Mesenchymal stem cell (in vitro differentiated cells and primary cell): Measurements from ENCODE around the gene WDFY3.

Source experiments
- DNase-seq: peaks from one replicate; pipeline ENCODE4 v3.0.0-alpha.2; 2013
- H2AFZ ChIP-seq: one replicate; pipeline ENCODE4 v1.6.1; 2013; ENCODE audit warnings: low read depth, mild to moderate bottlenecking, control low read depth, inconsistent platforms, low read length, moderate library complexity
- H2AK5ac ChIP-seq: 2 replicates; pipeline ENCODE4 v1.6.1; 2013; ENCODE audit warnings: low read length, moderate library complexity, mild to moderate bottlenecking, inconsistent platforms; ENCODE audit not compliant: severe bottlenecking
- H2BK120ac ChIP-seq: one replicate; pipeline ENCODE4 v1.6.1; 2013; ENCODE audit warnings: low read depth, mild to moderate bottlenecking, inconsistent platforms, low read length, moderate library complexity
- H2BK12ac ChIP-seq, 2 experiments: one replicate each; pipeline ENCODE4 v1.6.1; 2013; ENCODE audit warnings: inconsistent platforms in 2 of 2, low read length in 2 of 2, mild to moderate bottlenecking in 2 of 2, moderate library complexity in 2 of 2, control low read depth in 1 of 2
- H2BK15ac ChIP-seq: one replicate; pipeline ENCODE4 v1.6.1; 2013; ENCODE audit warnings: mild to moderate bottlenecking, low read depth, inconsistent platforms; ENCODE audit not compliant: poor library complexity, severe bottlenecking
- H2BK5ac ChIP-seq: 2 replicates; pipeline ENCODE4 v1.6.1; 2013; ENCODE audit warnings: low read depth, mild to moderate bottlenecking, low read length, control low read depth, inconsistent platforms; ENCODE audit not compliant: poor library complexity, severe bottlenecking
- H3K14ac ChIP-seq, 2 experiments: one replicate each; pipeline ENCODE4 v1.6.1; 2013; ENCODE audit warnings: inconsistent platforms in 2 of 2, low read length in 2 of 2, control low read depth in 1 of 2, mild to moderate bottlenecking in 1 of 2, moderate library complexity in 1 of 2
- H3K18ac ChIP-seq, 2 experiments: one replicate each; pipeline ENCODE4 v1.6.1; 2013; ENCODE audit warnings: inconsistent platforms in 2 of 2, low read length in 2 of 2, control low read depth in 1 of 2, low read depth in 1 of 2, mild to moderate bottlenecking in 1 of 2
- H3K23ac ChIP-seq, 2 experiments: one replicate each; pipeline ENCODE4 v1.6.1; 2013; ENCODE audit warnings: inconsistent platforms in 2 of 2, low read length in 2 of 2, mild to moderate bottlenecking in 2 of 2, moderate library complexity in 2 of 2, control low read depth in 1 of 2
- H3K27ac ChIP-seq: 2 replicates; pipeline ENCODE4 v1.5.1; 2013; ENCODE audit warnings: mild to moderate bottlenecking, moderate library complexity, low read length, control low read depth, inconsistent platforms; ENCODE audit not compliant: poor library complexity, severe bottlenecking
- H3K27me3 ChIP-seq, 2 experiments: 2 replicates each; pipeline versions ENCODE4 v1.6.1 to v1.7.0; 2013; ENCODE audit warnings: low read length in 2 of 2, mild to moderate bottlenecking in 2 of 2, moderate library complexity in 2 of 2, control low read depth in 1 of 2, inconsistent platforms in 1 of 2; ENCODE audit not compliant: control insufficient read depth in 1 of 2, insufficient read depth in 1 of 2
- H3K36me3 ChIP-seq, 2 experiments: 2 replicates each; pipeline versions ENCODE4 v1.6.1 to v1.7.0; 2013; ENCODE audit warnings: low read length in 2 of 2, control low read depth in 1 of 2, inconsistent platforms in 1 of 2, low read depth in 1 of 2, mild to moderate bottlenecking in 1 of 2; ENCODE audit not compliant: insufficient read depth in 2 of 2, control insufficient read depth in 1 of 2
- H3K4ac ChIP-seq, 2 experiments: one replicate each; pipeline ENCODE4 v1.6.1; 2013; ENCODE audit warnings: inconsistent platforms in 2 of 2, low read length in 2 of 2, mild to moderate bottlenecking in 2 of 2, moderate library complexity in 2 of 2, control low read depth in 1 of 2, low read depth in 1 of 2
- H3K4me1 ChIP-seq: 2 replicates; pipeline ENCODE4 v1.6.1; 2013; ENCODE audit warnings: low read depth, low read length, control low read depth; ENCODE audit not compliant: control insufficient read depth, insufficient read depth
- H3K4me2 ChIP-seq: 2 replicates; pipeline ENCODE4 v1.6.1; 2013; ENCODE audit warnings: low read length, mild to moderate bottlenecking, inconsistent platforms; ENCODE audit not compliant: poor library complexity, severe bottlenecking
- H3K4me3 ChIP-seq, 2 experiments: 2 replicates each; pipeline versions ENCODE4 v1.5.1 to v1.7.0; 2013; ENCODE audit warnings: low read length in 2 of 2, mild to moderate bottlenecking in 2 of 2, control low read depth in 1 of 2, low read depth in 1 of 2; ENCODE audit not compliant: insufficient read depth in 1 of 2
- H3K79me1 ChIP-seq: replicated peaks from 2 replicates; pipeline ENCODE4 v1.6.1; 2013; ENCODE audit warnings: mild to moderate bottlenecking, control low read depth, low read length, inconsistent platforms; ENCODE audit not compliant: poor library complexity, severe bottlenecking
- H3K9ac ChIP-seq: 2 replicates; pipeline ENCODE4 v1.7.0; 2013; ENCODE audit warnings: mild to moderate bottlenecking, low read length, moderate library complexity
- H3K9me3 ChIP-seq: 2 replicates; pipeline ENCODE4 v1.7.0; 2013; ENCODE audit warnings: mild to moderate bottlenecking, low read length; ENCODE audit not compliant: control insufficient read depth
- H4K8ac ChIP-seq: one replicate; pipeline ENCODE4 v1.6.1; 2013; ENCODE audit warnings: inconsistent platforms, mild to moderate bottlenecking, low read length, moderate library complexity
- H4K91ac ChIP-seq: one replicate; pipeline ENCODE4 v1.6.1; 2013; ENCODE audit warnings: mild to moderate bottlenecking, low read length, inconsistent platforms
- WGBS: methylation state at CpG from one replicate; pipeline ENCODE4 v1.1.7; 2013; ENCODE audit warnings: mixed read lengths; 5-methylcytosine and 5-hydroxymethylcytosine counted together

WDFY3 gene

GRCh38 chr4:84660606-84661005 lies 305.9 kb downstream of the WDFY3 start:
- H3K18ac ChIP-seq = no peak overlapping the region
- H3K4me1 ChIP-seq = no peaks in the 10 kb centered on the region
- no peak overlapping the region for H3K4me3 ChIP-seq
- no peak overlapping the region for H4K8ac ChIP-seq
- no peak overlapping the region for H2BK12ac ChIP-seq
- 100% methylated on average over 1 of the region's 3 CpGs for WGBS
- H4K91ac ChIP-seq = no peak overlapping the region
- no peak overlapping the region for H3K14ac ChIP-seq
- H2BK15ac ChIP-seq = no peak overlapping the region
- H3K4me2 ChIP-seq = no peak overlapping the region
- no peak overlapping the region for H3K4ac ChIP-seq
- no peak overlapping the region for H2BK5ac ChIP-seq
- H3K23ac ChIP-seq = no peak overlapping the region
- no peak overlapping the region for H2AFZ ChIP-seq
- H2AK5ac ChIP-seq = no peak overlapping the region
- no peaks in the 10 kb centered on the region for H3K9me3 ChIP-seq
- no peaks in the 10 kb centered on the region for H3K79me1 ChIP-seq
- DNase-seq = no peak
- H3K27ac ChIP-seq = no peak overlapping the region
- H3K36me3 ChIP-seq = peaks cover 0 to 12% of the 10 kb centered on the region in 2 experiments
- H3K9ac ChIP-seq = no peak overlapping the region
- H3K27me3 ChIP-seq = no peaks in the 10 kb centered on the region
- H2BK120ac ChIP-seq = no peak overlapping the region

- no peak overlapping the region for H3K18ac ChIP-seq
- no peak overlapping the region for H2BK12ac ChIP-seq
- H3K27me3 ChIP-seq = no peaks in the 10 kb centered on the region
- H3K23ac ChIP-seq = no peak overlapping the region
- no peak overlapping the region for H3K9ac ChIP-seq
- H2BK120ac ChIP-seq = no peak overlapping the region
- no peak overlapping the region for H3K27ac ChIP-seq
- no peak for DNase-seq
- H3K4me3 ChIP-seq = no peak overlapping the region
- no peak overlapping the region for H2BK15ac ChIP-seq
- 100% methylated on average over 2 of the region's 4 CpGs for WGBS
- H2AK5ac ChIP-seq = no peak overlapping the region
- H4K8ac ChIP-seq = no peak overlapping the region
- no peaks in the 10 kb centered on the region for H3K79me1 ChIP-seq
- H3K4me1 ChIP-seq = no peaks in the 10 kb centered on the region
- no peak overlapping the region for H3K14ac ChIP-seq
- no peak overlapping the region for H4K91ac ChIP-seq
- no peak overlapping the region for H2AFZ ChIP-seq
- H3K9me3 ChIP-seq = no peaks in the 10 kb centered on the region
- H3K4me2 ChIP-seq = no peak overlapping the region
- H3K36me3 ChIP-seq = no peaks in the 10 kb centered on the region
- H2BK5ac ChIP-seq = no peak overlapping the region
- H3K4ac ChIP-seq = no peak overlapping the region
These were observed 314.0 kb downstream of the WDFY3 start for GRCh38 chr4:84652478-84652877.

GRCh38 chr4:84651499-84651898 lies 315.0 kb downstream of the WDFY3 start:
- no peaks in the 10 kb centered on the region for H3K9me3 ChIP-seq
- no peak overlapping the region for H3K14ac ChIP-seq
- no peak overlapping the region for H3K23ac ChIP-seq
- H2BK15ac ChIP-seq = no peak overlapping the region
- H2AFZ ChIP-seq = no peak overlapping the region
- H2BK120ac ChIP-seq = no peak overlapping the region
- H3K36me3 ChIP-seq = no peaks in the 10 kb centered on the region
- H2AK5ac ChIP-seq = no peak overlapping the region
- no peak overlapping the region for H4K91ac ChIP-seq
- H3K18ac ChIP-seq = no peak overlapping the region
- DNase-seq = no peak
- 96% methylated on average over 1 of the region's 1 CpG for WGBS
- H3K4me1 ChIP-seq = no peaks in the 10 kb centered on the region
- H4K8ac ChIP-seq = no peak overlapping the region
- H2BK12ac ChIP-seq = no peak overlapping the region
- no peaks in the 10 kb centered on the region for H3K79me1 ChIP-seq
- H3K4me3 ChIP-seq = no peak overlapping the region
- H3K27ac ChIP-seq = no peak overlapping the region
- no peak overlapping the region for H3K9ac ChIP-seq
- no peak overlapping the region for H3K4me2 ChIP-seq
- no peak overlapping the region for H3K4ac ChIP-seq
- H3K27me3 ChIP-seq = no peaks in the 10 kb centered on the region
- H2BK5ac ChIP-seq = no peak overlapping the region

- WGBS = 84% methylated on average over 10 of the region's 10 CpGs
- Histone ChIP-seq H2AFZ (no peak overlapping the region), H3K18ac (no peak overlapping the region), H3K27me3 (no peaks in the 10 kb centered on the region), H3K4me1 (no peaks in the 10 kb centered on the region), H3K4me3 (no peak overlapping the region), H3K9me3 (no peaks in the 10 kb centered on the region), H3K14ac (no peak overlapping the region), H3K23ac (no peak overlapping the region), H2BK5ac (no peak overlapping the region), H4K8ac (no peak overlapping the region), H4K91ac (no peak overlapping the region), H3K9ac (no peak overlapping the region), H3K4me2 (no peak overlapping the region), H2BK12ac (no peak overlapping the region), H3K27ac (no peak overlapping the region), H3K4ac (no peak overlapping the region), H2BK120ac (no peak overlapping the region), H3K36me3 (no peaks in the 10 kb centered on the region), H2AK5ac (no peak overlapping the region), H3K79me1 (no peaks in the 10 kb centered on the region), H2BK15ac (no peak overlapping the region)
- no peak for DNase-seq
These were observed 317.4 kb downstream of the WDFY3 start for GRCh38 chr4:84648863-84649647.
